Embryonic facial prominence (tissue), 1 donor: ENCODE measurements around the gene IL22RA2.
A peak's percentile ranks its signal among the peaks of the same experiment; 100 is the strongest.

Source experiments
- DNase-seq: peaks from one replicate; pipeline ENCODE4 v3.0.0-alpha.2; 2016; ENCODE audit errors: extremely low spot score

IL22RA2 gene

DNA sequence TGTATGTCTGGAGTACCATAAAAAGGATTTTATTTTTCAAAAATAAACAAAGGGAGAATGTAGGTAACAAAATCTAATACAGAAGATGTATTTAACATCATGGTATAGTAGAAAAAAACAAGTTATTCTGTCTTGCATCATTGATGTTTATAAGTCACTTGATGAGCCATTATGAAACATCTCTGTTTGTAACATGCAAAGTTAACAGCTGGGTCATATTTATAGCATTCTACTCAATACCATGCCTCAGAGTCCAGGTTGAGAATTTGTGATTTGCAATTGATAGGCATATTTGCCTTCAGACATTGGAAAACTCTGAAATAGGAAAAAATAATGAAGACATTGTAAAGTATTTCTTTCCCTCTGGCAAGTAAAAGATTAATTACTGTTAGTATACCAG, 76.4 kb downstream of the IL22RA2 start:
- DNase-seq = no peak

GRCh38 chr6:137095651-137096238, 77.7 kb downstream of the IL22RA2 start:
- DNase-seq = no peak

GRCh38 chr6:137095093-137095492, 78.4 kb downstream of the IL22RA2 start:
- DNase-seq = no peak

GRCh38 chr6:137094411-137095008, 78.9 kb downstream of the IL22RA2 start:
- DNase-seq = peak; percentile 74
